IMR-90 (cell line): ENCODE results near the gene NCKAP5L. TPM values are rescaled to one million over a fixed set of nuclear protein-coding genes. Genes with fewer than 3 reads are reported as not detected.

ENCODE experiments used
- ATAC-seq: fragments of 200-7000 bp; cut with Tn5 transposase; 2 replicates; pipeline ENCODE4 v1.9.1; 2020; ENCODE audit warnings: low read depth, mild to moderate bottlenecking, moderate library complexity
- BruUV-seq: library from RNA; stranded (reverse); fragments of 400-500 nt; replicated peaks from 2 replicates; lab custom pipeline; 2021; lab: Mats Ljungman, UMichigan
- CTCF ChIA-PET: fragments of 300-600 bp; formaldehyde crosslinking; extraction: SDS; loops from one replicate; lab custom pipeline; 2021; ENCODE audit warnings: antibody characterized with exemption; lab: Yijun Ruan, JAX
- POLR2A ChIA-PET: fragments of 300-600 bp; sonication (Branson Sonifier 250); formaldehyde crosslinking; loops from one replicate; lab custom pipeline; 2022; ENCODE audit warnings: antibody characterized with exemption; ENCODE audit not compliant: unreplicated experiment; lab: Charles Lee
- DNase-seq: peaks from one replicate; pipeline ENCODE4 v3.0.0; 2013
- H2AFZ ChIP-seq: replicated peaks from 2 replicates; pipeline ENCODE3; 2013; ENCODE audit warnings: low read length, mild to moderate bottlenecking; ENCODE audit not compliant: poor library complexity
- H2AK5ac ChIP-seq: 2 replicates; pipeline ENCODE4 v1.6.1; 2013; ENCODE audit warnings: low read depth, low read length, inconsistent platforms
- H2AK9ac ChIP-seq: replicated peaks from 2 replicates; pipeline ENCODE3; 2013; ENCODE audit warnings: mild to moderate bottlenecking, low read depth, low read length, moderate library complexity; ENCODE audit not compliant: poor library complexity
- H2BK120ac ChIP-seq: 2 replicates; pipeline ENCODE4 v1.6.1; 2013; ENCODE audit warnings: low read depth, low read length, inconsistent platforms
- H2BK15ac ChIP-seq: 3 replicates; pipeline ENCODE4 v1.6.1; 2013; ENCODE audit warnings: low read depth, low read length, inconsistent platforms
- H2BK20ac ChIP-seq: 2 replicates; pipeline ENCODE4 v1.6.1; 2013; ENCODE audit warnings: low read depth, mild to moderate bottlenecking, inconsistent platforms, low read length, moderate library complexity
- H2BK5ac ChIP-seq: 2 replicates; pipeline ENCODE4 v1.6.1; 2013; ENCODE audit warnings: mild to moderate bottlenecking, low read depth, low read length, inconsistent platforms; ENCODE audit not compliant: poor library complexity, severe bottlenecking
- H3K14ac ChIP-seq: replicated peaks from 2 replicates; pipeline ENCODE4 v1.6.1; 2013; ENCODE audit warnings: low read depth, low read length, inconsistent platforms
- H3K18ac ChIP-seq: 2 replicates; pipeline ENCODE4 v1.6.1; 2013; ENCODE audit warnings: low read depth, low read length, control low read depth
- H3K23ac ChIP-seq: 2 replicates; pipeline ENCODE4 v1.6.1; 2013; ENCODE audit warnings: low read depth, low read length, inconsistent platforms
- H3K27ac ChIP-seq: 2 replicates; pipeline ENCODE4 v1.5.1; 2013; ENCODE audit warnings: mild to moderate bottlenecking, control low read depth, low read length; ENCODE audit not compliant: insufficient read depth
- H3K27me3 ChIP-seq: 2 replicates; pipeline ENCODE4 v1.6.1; 2013; ENCODE audit warnings: low read length; ENCODE audit not compliant: control insufficient read depth, insufficient read depth
- H3K36me3 ChIP-seq: 2 replicates; pipeline ENCODE4 v1.6.1; 2013; ENCODE audit warnings: low read length, mixed read lengths; ENCODE audit not compliant: control insufficient read depth, insufficient read depth
- H3K4ac ChIP-seq: 2 replicates; pipeline ENCODE4 v1.6.1; 2013; ENCODE audit warnings: low read depth, low read length, inconsistent platforms
- H3K4me1 ChIP-seq: 2 replicates; pipeline ENCODE4 v1.6.1; 2013; ENCODE audit warnings: low read length, mixed read lengths; ENCODE audit not compliant: control insufficient read depth, insufficient read depth
- H3K4me2 ChIP-seq: 2 replicates; pipeline ENCODE4 v1.6.1; 2013; ENCODE audit warnings: low read depth, mild to moderate bottlenecking, control low read depth, low read length, moderate library complexity
- H3K4me3 ChIP-seq: 2 replicates; pipeline ENCODE4 v1.5.1; 2013; ENCODE audit warnings: low read depth, mild to moderate bottlenecking, control low read depth, low read length, moderate library complexity; ENCODE audit not compliant: insufficient read depth
- H3K56ac ChIP-seq: 2 replicates; pipeline ENCODE4 v1.6.1; 2013; ENCODE audit warnings: low read length, inconsistent platforms; ENCODE audit not compliant: insufficient read depth; ENCODE audit errors: extremely low read depth
- H3K79me1 ChIP-seq, 2 experiments: 2 replicates each; pipeline ENCODE4 v1.6.1; 2013; ENCODE audit warnings: low read length in 2 of 2, inconsistent platforms in 1 of 2, low read depth in 1 of 2
- H3K9ac ChIP-seq: 2 replicates; pipeline ENCODE4 v1.6.1; 2013; ENCODE audit warnings: low read depth, low read length, control low read depth
- H3K9me1 ChIP-seq: 2 replicates; pipeline ENCODE4 v1.6.1; 2013; ENCODE audit warnings: low read length, inconsistent platforms; ENCODE audit not compliant: insufficient read depth
- H3K9me3 ChIP-seq: 2 replicates; pipeline ENCODE4 v1.6.1; 2013; ENCODE audit warnings: low read length; ENCODE audit not compliant: control insufficient read depth, insufficient read depth
- H4K20me1 ChIP-seq: 2 replicates; pipeline ENCODE4 v1.6.1; 2013; ENCODE audit warnings: low read length, inconsistent platforms; ENCODE audit not compliant: insufficient read depth
- H4K5ac ChIP-seq: 2 replicates; pipeline ENCODE4 v1.6.1; 2013; ENCODE audit warnings: mild to moderate bottlenecking, low read depth, low read length, control low read depth
- H4K8ac ChIP-seq, 2 experiments: 2 replicates each; pipeline ENCODE4 v1.6.1; 2013; ENCODE audit warnings: low read depth in 2 of 2, low read length in 2 of 2, control low read depth in 1 of 2, inconsistent platforms in 1 of 2
- H4K91ac ChIP-seq: 2 replicates; pipeline ENCODE4 v1.6.1; 2013; ENCODE audit warnings: low read depth, low read length, inconsistent platforms; ENCODE audit not compliant: insufficient read depth
- CEBPB ChIP-seq: IDR thresholded peaks from 2 replicates; pipeline ENCODE4 v1.6.1; 2012; ENCODE audit warnings: low read depth, low read length, improper control_type of control experiment
- CTCF ChIP-seq: conservative IDR thresholded peaks from 2 replicates; pipeline ENCODE4 v1.5.1; 2012; ENCODE audit warnings: mild to moderate bottlenecking, low read depth, low read length, improper control_type of control experiment
- RFX5 ChIP-seq: IDR thresholded peaks from 2 replicates; pipeline ENCODE4 v1.8.0; 2012; ENCODE audit warnings: low read depth, mild to moderate bottlenecking, low read length, moderate library complexity
- WGBS, 2 experiments: methylation state at CpG; one replicate each; pipeline versions ENCODE4 v1.1.5 to v1.1.7; 2013; ENCODE audit warnings: missing lambda C conversion rate in 2 of 2; ENCODE audit not compliant: insufficient read length in 1 of 2; ENCODE audit errors: extremely low coverage in 2 of 2; 5-methylcytosine and 5-hydroxymethylcytosine counted together
- dilution Hi-C: fragments of 300-500 bp; cut with HindIII; formaldehyde crosslinking; loops from one replicate; pipeline ENCODE4 v1.14.3; 2018; ENCODE audit warnings: low sequenced_read_pairs; ENCODE audit not compliant: unreplicated experiment
- in situ Hi-C: fragments of 300-500 bp; cut with MboI; formaldehyde crosslinking; loops from 3 replicates; pipeline ENCODE4 v1.14.3; 2019; ENCODE audit warnings: low sequenced_read_pairs, inconsistent platforms, mixed read lengths
- intact Hi-C: fragments of 100-400 bp; cut with micrococcal nuclease; formaldehyde crosslinking; loops from 2 replicates; pipeline ENCODE4 v1.10.0; 2022
- polyA plus RNA-seq, 3 experiments: library from polyadenylated mRNA; depleted of rRNA; stranded (reverse); fragments of >200 nt; gene quantifications; 2 replicates each; pipeline ENCODE4 v1.2.3, GENCODE V29; 2012; ENCODE audit warnings: low replicate concordance in 1 of 3
- total RNA-seq: library from RNA; depleted of rRNA; stranded (reverse); fragments of >200 nt; gene quantifications from 2 replicates; pipeline ENCODE4 v1.2.3, GENCODE V29; 2012

NCKAP5L gene
- total and polyA plus RNA-seq, 2 of the 4 experiments (the other 2 are of a cell fraction): 6.1 to 14.4 TPM

GRCh38 chr12:49843876-49844437 lies 15.7 kb upstream of the NCKAP5L start:
- Histone ChIP-seq H3K56ac (no peak overlapping the region), H2AK5ac (no peak overlapping the region), H3K9ac (no peak overlapping the region), H3K36me3 (no peaks in the 10 kb centered on the region), H2BK15ac (no peak overlapping the region), H2BK120ac (no peak overlapping the region), H3K79me1 (peaks cover 6 to 32% of the 10 kb centered on the region in 2 experiments; a peak in 3 of 4 replicates), H3K18ac (no peak overlapping the region), H2BK20ac (no peak overlapping the region), H2BK5ac (no peak overlapping the region), H4K5ac (no peak overlapping the region), H3K27me3 (peaks cover 13% of the 10 kb centered on the region), H3K9me3 (no peaks in the 10 kb centered on the region), H3K4me2 (no peak overlapping the region), H4K20me1 (no peaks in the 10 kb centered on the region), H3K23ac (no peak overlapping the region), H3K4me3 (no peak overlapping the region), H4K8ac (peak overlapping the region; percentile 97 to 98; a peak in 3 of 4 replicates), H3K14ac (no peak overlapping the region), H2AK9ac (no peak overlapping the region), H2AFZ (no peak overlapping the region), H3K27ac (no peak overlapping the region), H3K9me1 (peaks cover 3% of the 10 kb centered on the region; the same call in 1 of the 2 replicates), H3K4me1 (peaks cover 5% of the 10 kb centered on the region), H3K4ac (no peak overlapping the region), H4K91ac (no peak overlapping the region)
- in situ Hi-C loops: no loop called here
- ATAC-seq (no peak), DNase-seq (no peak)
- BruUV-seq: no TSS peak
- POLR2A ChIA-PET: no interaction called here
- intact Hi-C loops: no loop called here
- dilution Hi-C loops: no loop called here
- CTCF ChIA-PET: no interaction called here
- WGBS, 2 experiments: 80% methylated on average over 1 of the region's 4 CpGs; no CpG with 5 or more reads in 1 of the 2 experiments
- no peak for TF ChIP-seq CTCF
- no peak for TF ChIP-seq RFX5
- peak; percentile 27; the same call in 1 of the 2 replicates for TF ChIP-seq CEBPB
